Rectal smooth muscle tissue (tissue), 1 donor: ENCODE results near the gene THUMPD1.

Experiments
- H3K27ac ChIP-seq: one replicate; pipeline ENCODE4 v1.7.0; 2013; ENCODE audit warnings: low read depth, low read length, inconsistent platforms
- H3K27me3 ChIP-seq: one replicate; pipeline ENCODE4 v1.7.0; 2013; ENCODE audit warnings: low read length; ENCODE audit not compliant: control insufficient read depth, insufficient read depth
- H3K36me3 ChIP-seq: one replicate; pipeline ENCODE4 v1.7.0; 2013; ENCODE audit warnings: low read length; ENCODE audit not compliant: control insufficient read depth, insufficient read depth
- H3K4me1 ChIP-seq: one replicate; pipeline ENCODE4 v1.7.0; 2013; ENCODE audit warnings: low read length; ENCODE audit not compliant: control insufficient read depth, insufficient read depth
- H3K4me3 ChIP-seq: one replicate; pipeline ENCODE4 v1.7.0; 2013; ENCODE audit warnings: low read length
- H3K9ac ChIP-seq: one replicate; pipeline ENCODE4 v1.7.0; 2013; ENCODE audit warnings: low read length

THUMPD1 gene, protein sequence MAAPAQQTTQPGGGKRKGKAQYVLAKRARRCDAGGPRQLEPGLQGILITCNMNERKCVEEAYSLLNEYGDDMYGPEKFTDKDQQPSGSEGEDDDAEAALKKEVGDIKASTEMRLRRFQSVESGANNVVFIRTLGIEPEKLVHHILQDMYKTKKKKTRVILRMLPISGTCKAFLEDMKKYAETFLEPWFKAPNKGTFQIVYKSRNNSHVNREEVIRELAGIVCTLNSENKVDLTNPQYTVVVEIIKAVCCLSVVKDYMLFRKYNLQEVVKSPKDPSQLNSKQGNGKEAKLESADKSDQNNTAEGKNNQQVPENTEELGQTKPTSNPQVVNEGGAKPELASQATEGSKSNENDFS

DNA sequence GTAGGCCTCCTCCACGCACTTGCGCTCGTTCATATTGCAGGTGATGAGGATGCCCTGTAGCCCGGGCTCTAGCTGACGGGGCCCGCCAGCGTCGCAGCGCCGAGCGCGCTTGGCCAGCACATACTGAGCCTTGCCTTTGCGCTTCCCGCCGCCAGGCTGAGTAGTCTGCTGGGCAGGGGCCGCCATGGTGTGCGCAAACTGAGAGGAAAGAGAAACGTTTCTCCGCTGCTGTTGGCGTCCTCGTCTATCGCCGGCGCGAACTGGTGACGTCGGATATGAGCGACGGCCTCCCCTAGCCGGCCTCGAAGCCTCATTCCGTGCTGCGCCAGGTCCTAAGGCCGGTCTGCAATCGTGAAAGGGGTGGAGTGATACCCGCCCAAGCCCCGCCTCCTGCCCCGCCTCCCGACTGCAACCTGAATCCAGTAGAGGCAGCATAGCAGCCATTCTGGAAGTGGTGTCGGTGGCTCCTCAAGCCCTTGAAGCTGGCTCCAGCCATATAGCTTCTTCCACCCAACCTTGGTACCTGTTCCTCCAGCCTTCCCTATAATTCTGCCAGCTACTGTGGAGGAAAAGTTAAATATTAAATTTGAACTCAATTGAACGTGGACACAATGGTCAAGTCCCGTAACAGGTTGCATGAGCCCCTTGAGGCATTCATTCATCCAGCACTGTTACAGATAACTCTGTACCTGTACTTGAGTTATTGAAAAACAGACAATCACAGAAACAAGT is at the start of gene THUMPD1:
TSS of gene THUMPD1 (minus strand) at position 265 of the 732 bp plus-strand sequence. CDS start at position 186, 79 bp downstream.
- H3K27ac ChIP-seq, result peak within 1 kb of the TSS; percentile 99
- H3K36me3 ChIP-seq, result peaks cover 10% of the 10 kb centered on the region
- H3K27me3 ChIP-seq, result no peaks in the 10 kb centered on the region

DNA sequence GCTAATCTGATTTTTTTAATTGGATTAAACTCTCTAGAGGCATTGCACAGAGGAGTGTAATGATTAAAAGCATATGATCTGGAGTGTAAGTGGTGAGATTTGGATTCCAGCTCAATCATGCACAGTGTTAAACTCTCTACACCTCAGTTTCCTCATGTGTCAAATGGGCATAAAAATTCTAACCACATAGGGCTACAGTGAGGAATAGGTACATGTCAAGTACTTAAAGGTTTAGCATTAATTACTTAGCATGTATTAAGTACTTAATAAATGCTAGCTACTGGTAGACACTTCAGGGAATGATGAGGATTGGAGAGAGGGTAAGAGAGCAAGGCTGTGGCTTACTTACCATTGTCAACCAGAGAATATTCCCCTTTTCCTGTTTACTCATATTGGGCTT is 47.5 kb upstream of the THUMPD1 start:
- Histone ChIP-seq H3K4me1 (no peaks in the 10 kb centered on the region), H3K9ac (no peak overlapping the region), H3K27me3 (no peaks in the 10 kb centered on the region), H3K4me3 (no peak overlapping the region), H3K27ac (no peak overlapping the region), H3K36me3 (no peaks in the 10 kb centered on the region)

More for the DNA sequence above, at the start of gene THUMPD1:
- no peaks in the 10 kb centered on the region for H3K4me1 ChIP-seq
- peak within 1 kb of the TSS; percentile 99 for H3K4me3 ChIP-seq
- H3K9ac ChIP-seq, result peak within 1 kb of the TSS; percentile 99

DNA sequence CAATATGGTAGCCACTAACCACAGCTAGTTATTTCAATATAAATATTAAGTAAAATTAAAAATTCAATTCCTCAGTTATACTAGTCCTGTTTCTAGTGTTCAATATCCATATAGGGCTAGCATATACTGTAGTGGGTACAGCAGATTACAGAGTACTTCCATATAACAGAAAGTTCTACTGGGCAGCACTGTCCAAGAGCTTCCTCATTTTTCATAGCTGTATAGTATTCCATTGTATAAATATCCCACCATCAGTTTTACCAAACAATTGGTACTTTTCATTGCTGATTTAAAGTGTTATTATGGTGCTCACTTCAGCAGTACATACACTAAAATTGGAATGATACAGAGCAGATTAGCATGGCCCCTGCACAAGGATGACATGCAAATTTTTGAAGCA is 42.6 kb upstream of the THUMPD1 start:
- Histone ChIP-seq H3K27me3 (no peaks in the 10 kb centered on the region), H3K4me1 (no peaks in the 10 kb centered on the region), H3K36me3 (no peaks in the 10 kb centered on the region), H3K27ac (no peak overlapping the region), H3K4me3 (no peak overlapping the region), H3K9ac (no peak overlapping the region)

DNA sequence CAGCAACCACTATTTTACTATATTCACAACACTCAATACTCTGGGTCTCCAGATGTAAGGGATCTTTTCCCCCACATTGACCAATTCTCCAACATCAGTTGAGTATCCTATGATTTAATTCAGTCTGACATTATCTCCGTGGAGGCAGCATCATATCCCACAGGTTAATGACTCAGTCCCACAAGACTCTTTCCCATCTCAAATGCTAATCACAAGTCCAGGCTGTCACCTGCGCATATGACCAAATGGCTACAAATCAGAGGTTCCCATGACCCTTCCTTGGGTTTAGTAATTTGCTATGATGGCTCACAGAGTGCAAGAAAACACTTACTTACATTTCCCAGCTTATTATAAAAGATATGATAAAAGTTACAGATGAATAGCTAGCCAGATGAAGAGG is 40.9 kb upstream of the THUMPD1 start:
- H3K27me3 ChIP-seq, result no peaks in the 10 kb centered on the region
- H3K27ac ChIP-seq, result no peak overlapping the region
- no peak overlapping the region for H3K9ac ChIP-seq
- no peak overlapping the region for H3K4me3 ChIP-seq
- no peaks in the 10 kb centered on the region for H3K36me3 ChIP-seq
- no peaks in the 10 kb centered on the region for H3K4me1 ChIP-seq

DNA sequence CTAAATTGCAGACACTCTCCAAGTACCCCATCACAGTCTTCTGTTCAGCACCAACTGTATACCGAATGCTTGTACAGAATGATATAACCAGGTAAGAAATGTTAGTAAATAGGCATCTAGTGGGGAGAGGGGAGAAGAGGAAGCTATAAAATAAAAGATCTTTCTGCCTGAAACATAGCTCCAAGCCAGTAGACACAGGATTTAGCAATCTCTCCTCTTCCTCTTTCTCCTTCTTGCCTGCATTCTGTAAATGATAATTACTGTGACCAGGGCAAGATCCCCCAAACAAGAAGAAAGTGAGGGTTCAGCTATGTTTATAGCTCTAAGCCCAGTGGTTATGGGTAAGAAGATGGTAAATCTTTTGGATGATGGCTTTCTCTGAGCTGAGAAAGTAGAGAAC is 40.1 kb upstream of the THUMPD1 start:
- Histone ChIP-seq H3K9ac (no peak overlapping the region), H3K36me3 (no peaks in the 10 kb centered on the region), H3K27ac (no peak overlapping the region), H3K27me3 (no peaks in the 10 kb centered on the region), H3K4me3 (no peak overlapping the region), H3K4me1 (no peaks in the 10 kb centered on the region)

DNA sequence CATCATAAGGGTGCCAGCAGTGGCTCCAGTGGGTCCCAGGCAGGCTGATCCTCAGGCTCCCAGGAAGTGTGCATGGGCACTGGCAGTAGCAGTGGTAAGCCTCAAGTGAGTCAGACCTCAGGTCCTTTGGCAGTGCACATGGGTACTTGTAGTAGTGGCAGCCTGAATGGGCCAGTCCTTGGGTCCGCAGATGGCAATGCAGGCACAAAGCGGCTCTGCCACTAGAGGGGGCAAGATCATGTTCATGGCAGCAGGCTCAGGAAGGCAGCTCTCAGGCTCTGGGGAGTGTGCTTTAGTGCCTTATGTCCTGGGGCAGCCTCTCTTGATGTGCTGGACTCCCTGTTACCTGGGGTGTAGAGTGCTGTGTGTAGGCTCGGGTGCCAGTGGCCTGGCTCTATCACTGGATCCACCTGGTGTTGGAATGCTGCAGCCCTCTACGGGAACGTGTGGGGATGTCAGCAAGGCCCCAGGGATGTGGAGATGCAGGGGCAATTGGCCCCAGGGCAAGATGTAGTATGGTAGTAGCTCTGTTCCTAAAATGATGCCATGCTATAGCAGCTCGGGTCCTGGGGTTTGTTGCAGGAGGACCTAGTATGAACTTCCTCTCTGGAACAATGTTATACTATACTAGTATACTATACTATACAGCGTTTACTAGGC is 33.2 kb upstream of the THUMPD1 start:
- Histone ChIP-seq H3K4me1 (no peaks in the 10 kb centered on the region), H3K27ac (no peak overlapping the region), H3K9ac (no peak overlapping the region), H3K27me3 (no peaks in the 10 kb centered on the region), H3K4me3 (no peak overlapping the region), H3K36me3 (no peaks in the 10 kb centered on the region)

DNA sequence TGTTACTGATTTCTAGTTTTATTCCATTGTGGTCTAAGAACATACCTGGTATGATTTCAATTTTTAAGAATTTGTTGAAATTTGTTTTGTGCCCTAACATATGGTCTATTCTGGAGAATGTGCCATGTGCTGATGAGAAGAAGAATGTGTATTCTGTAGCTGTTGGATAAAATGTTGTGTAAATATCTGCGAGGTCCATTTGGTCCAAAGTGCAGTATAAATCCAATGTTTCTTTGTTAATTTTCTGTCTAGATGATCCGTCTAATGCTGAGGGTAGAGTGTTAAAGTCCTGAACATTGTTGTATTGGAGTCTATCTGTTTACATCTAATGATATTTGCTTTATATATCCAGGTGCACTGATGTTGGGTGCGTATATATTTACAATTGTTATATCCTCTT is 32.1 kb upstream of the THUMPD1 start:
- Histone ChIP-seq H3K36me3 (no peaks in the 10 kb centered on the region), H3K4me3 (no peak overlapping the region), H3K4me1 (no peaks in the 10 kb centered on the region), H3K9ac (no peak overlapping the region), H3K27ac (no peak overlapping the region), H3K27me3 (no peaks in the 10 kb centered on the region)

DNA sequence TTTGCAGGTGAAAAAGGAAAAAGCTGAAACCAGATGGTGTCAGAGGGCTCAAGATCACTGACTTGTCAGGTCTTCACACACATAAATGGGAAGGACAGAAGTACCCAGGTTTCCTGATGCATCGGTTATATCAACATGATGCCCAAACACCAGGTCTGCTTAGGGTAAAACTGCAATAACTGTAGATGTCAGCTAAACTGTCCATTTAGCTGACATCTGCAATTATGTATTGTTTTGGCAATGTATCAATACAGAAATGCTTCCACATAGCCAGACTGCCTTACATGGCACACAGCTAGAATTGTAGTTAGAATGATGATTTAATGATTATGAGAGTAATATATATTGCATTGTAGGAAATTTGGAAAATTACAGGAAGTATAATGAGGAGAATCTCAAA is 27.2 kb upstream of the THUMPD1 start:
- no peaks in the 10 kb centered on the region for H3K36me3 ChIP-seq
- no peak overlapping the region for H3K27ac ChIP-seq
- H3K4me3 ChIP-seq, result no peak overlapping the region
- H3K27me3 ChIP-seq, result no peaks in the 10 kb centered on the region
- H3K9ac ChIP-seq, result no peak overlapping the region
- no peaks in the 10 kb centered on the region for H3K4me1 ChIP-seq

DNA sequence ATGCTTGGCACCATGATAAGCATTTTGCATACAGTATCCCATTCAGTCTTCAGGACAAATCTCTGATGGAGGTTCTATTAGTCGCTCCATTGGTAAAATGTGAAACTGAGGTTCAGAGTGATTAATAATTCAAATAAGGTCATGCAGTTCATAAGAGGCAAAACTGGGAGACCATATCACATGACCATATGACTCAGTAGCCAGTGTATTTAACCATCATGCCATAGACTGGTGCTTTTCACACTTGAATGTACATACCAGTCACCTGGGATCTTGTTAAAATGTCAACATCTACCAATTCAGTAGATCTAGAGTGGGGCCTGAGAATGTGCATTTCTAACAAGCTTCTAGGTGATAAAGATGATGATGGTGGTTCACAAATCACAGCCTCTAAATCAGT is 26.5 kb upstream of the THUMPD1 start:
- H3K9ac ChIP-seq, result no peak overlapping the region
- no peak overlapping the region for H3K27ac ChIP-seq
- H3K4me3 ChIP-seq, result no peak overlapping the region

DNA sequence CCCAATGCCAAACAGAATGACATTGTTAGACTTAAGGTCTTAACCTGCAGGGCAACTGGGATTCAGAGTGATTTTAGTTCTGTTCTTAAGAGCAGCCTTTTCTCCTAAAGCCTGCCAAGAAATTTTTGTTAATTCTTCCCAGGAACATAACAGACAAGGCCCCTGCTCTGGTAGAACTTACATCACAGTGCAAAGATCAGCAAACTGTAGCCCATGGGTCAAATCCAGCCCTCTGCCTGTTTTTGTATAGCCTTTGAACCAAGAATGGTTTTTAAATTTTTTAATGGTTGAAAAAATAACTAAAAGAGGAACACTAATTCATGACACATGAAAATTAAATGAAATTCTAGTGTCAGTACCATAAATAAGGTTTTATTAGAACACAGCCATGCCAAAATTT is 26.0 kb upstream of the THUMPD1 start:
- no peak overlapping the region for H3K9ac ChIP-seq
- H3K4me1 ChIP-seq, result peaks cover 2% of the 10 kb centered on the region
- no peaks in the 10 kb centered on the region for H3K36me3 ChIP-seq
- H3K4me3 ChIP-seq, result no peak overlapping the region
- no peaks in the 10 kb centered on the region for H3K27me3 ChIP-seq
- H3K27ac ChIP-seq, result no peak overlapping the region

More for the DNA sequence above, 26.5 kb upstream of the THUMPD1 start:
- no peaks in the 10 kb centered on the region for H3K36me3 ChIP-seq
- H3K27me3 ChIP-seq, result no peaks in the 10 kb centered on the region
- peaks cover 2% of the 10 kb centered on the region for H3K4me1 ChIP-seq

DNA sequence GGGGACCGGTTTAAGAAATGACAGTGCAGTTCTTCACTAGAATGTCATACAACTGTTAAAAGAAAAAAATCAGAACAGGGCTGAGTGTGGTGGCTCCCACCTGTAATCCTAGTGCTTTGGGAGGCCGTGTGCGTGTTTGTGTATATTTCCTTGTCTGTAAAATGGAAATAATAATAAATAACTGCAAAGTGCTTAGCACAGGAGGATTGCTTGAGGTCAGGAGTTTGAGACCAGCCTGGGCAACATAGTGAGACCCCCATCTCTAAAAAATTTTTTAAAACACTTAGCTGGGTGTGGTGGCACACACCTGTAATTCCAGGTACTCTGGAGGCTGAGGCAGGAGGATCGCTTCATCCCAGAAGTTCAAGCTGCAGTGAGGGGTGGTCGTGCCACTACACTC is 24.7 kb upstream of the THUMPD1 start:
- peaks cover 2% of the 10 kb centered on the region for H3K4me1 ChIP-seq
- H3K9ac ChIP-seq, result no peak overlapping the region
- H3K27ac ChIP-seq, result no peak overlapping the region
- no peak overlapping the region for H3K4me3 ChIP-seq
- H3K27me3 ChIP-seq, result no peaks in the 10 kb centered on the region
- H3K36me3 ChIP-seq, result no peaks in the 10 kb centered on the region

DNA sequence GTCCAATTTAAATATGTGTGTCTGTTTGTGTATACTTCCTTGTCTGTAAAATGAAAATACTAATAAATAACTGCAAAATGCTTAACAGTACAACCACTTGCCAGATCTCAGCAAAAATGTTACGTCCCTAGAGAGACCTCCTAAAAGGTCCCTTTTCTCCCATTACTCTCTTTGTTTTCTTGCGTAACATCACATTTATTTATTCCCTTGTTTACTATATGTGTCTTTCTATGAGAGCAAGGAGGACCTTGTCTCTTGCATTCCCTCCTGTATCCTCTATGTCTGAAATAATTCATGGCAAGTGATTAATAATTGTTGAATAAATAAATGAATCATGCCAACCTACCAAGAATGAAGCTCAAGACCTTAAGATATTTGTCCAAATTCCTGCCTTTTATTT is 24.1 kb upstream of the THUMPD1 start:
- no peak overlapping the region for H3K4me3 ChIP-seq
- no peaks in the 10 kb centered on the region for H3K27me3 ChIP-seq
- peaks cover 2% of the 10 kb centered on the region for H3K4me1 ChIP-seq
- no peak overlapping the region for H3K9ac ChIP-seq
- no peak overlapping the region for H3K27ac ChIP-seq
- no peaks in the 10 kb centered on the region for H3K36me3 ChIP-seq
